ENCODE measurements around the gene BRIP1.

GRCh38 chr17:61641084-61641483 is 222.2 kb downstream of the BRIP1 start:
- TF ChIP-seq YY1 (IDR thresholded peaks at IDR 0.05; ENCODE audit: low read depth) (no peak), FOXM1 (IDR thresholded peaks at IDR 0.05; ENCODE audit: borderline replicate concordance, low read depth) (no peak), TCF12 (IDR thresholded peaks at IDR 0.05; ENCODE audit: low read depth) (no peak), CEBPB (IDR thresholded peaks at IDR 0.05) (no peak), RAD21 (IDR thresholded peaks at IDR 0.05; ENCODE audit: low read depth) (no peak), TAF1 (IDR thresholded peaks at IDR 0.05; ENCODE audit: low read depth) (no peak), EP300 (IDR thresholded peaks at IDR 0.05; ENCODE audit: borderline replicate concordance) (no peak), NFIC (IDR thresholded peaks at IDR 0.05) (no peak), REST (IDR thresholded peaks at IDR 0.05; ENCODE audit: low read depth) (no peak), MAX (IDR thresholded peaks at IDR 0.05) (no peak), CREB1 (IDR thresholded peaks at IDR 0.05; ENCODE audit: low read depth) (no peak), EGR1 (IDR thresholded peaks at IDR 0.05) (no peak), ZBTB7A (IDR thresholded peaks at IDR 0.05; ENCODE audit: low read depth) (no peak)
